Measurements from ENCODE around the gene OCIAD2.
"Not testable (repeated sequence)": the region's sequence is repeated elsewhere in the genome, so short reads cannot be mapped to it uniquely, and the experiment has no call there.

OCIAD2 gene

GRCh38 chr4:48862038-48862437, 44.5 kb downstream of the OCIAD2 start:
- TF ChIP-seq, protein P1, sequence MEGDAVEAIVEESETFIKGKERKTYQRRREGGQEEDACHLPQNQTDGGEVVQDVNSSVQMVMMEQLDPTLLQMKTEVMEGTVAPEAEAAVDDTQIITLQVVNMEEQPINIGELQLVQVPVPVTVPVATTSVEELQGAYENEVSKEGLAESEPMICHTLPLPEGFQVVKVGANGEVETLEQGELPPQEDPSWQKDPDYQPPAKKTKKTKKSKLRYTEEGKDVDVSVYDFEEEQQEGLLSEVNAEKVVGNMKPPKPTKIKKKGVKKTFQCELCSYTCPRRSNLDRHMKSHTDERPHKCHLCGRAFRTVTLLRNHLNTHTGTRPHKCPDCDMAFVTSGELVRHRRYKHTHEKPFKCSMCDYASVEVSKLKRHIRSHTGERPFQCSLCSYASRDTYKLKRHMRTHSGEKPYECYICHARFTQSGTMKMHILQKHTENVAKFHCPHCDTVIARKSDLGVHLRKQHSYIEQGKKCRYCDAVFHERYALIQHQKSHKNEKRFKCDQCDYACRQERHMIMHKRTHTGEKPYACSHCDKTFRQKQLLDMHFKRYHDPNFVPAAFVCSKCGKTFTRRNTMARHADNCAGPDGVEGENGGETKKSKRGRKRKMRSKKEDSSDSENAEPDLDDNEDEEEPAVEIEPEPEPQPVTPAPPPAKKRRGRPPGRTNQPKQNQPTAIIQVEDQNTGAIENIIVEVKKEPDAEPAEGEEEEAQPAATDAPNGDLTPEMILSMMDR (conservative IDR thresholded peaks at IDR 0.05; ENCODE audit: control insufficient read depth, insufficient read depth, low read depth, low read length), result no peak
- H3K4me3 ChIP-seq (ENCODE audit: control insufficient read depth, low read depth, low read length), result no peak overlapping the region
- DNase-seq (ENCODE audit: low read depth), result no peak

DNA sequence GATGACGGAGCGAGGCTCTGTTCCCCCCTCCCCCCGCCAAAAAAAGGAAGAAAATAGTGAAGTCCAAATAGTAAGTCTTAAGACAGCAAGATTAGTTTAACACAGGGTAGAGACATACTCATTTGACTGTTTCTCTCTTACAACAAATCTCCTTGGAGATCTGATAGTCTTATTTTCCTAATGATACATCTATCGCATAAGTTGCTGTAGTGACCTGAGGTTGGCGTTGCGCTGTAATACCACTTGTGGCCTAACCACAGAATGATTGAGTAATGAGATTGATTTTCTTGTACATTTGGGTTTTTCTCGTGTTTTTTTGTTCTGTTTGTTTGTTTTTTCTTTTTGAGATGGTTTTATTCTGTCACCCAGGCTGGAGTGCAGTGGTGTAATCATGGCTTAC, 48.4 kb downstream of the OCIAD2 start:
- H3K4me3 ChIP-seq (ENCODE audit: control insufficient read depth, low read depth, low read length), result no peak overlapping the region
- DNase-seq (ENCODE audit: low read depth), result peak; percentile 25
- TF ChIP-seq, protein P1 (conservative IDR thresholded peaks at IDR 0.05; ENCODE audit: control insufficient read depth, insufficient read depth, low read depth, low read length), result no peak

- no peak overlapping the region for H3K4me3 ChIP-seq (ENCODE audit: control insufficient read depth, low read depth, low read length)
- TF ChIP-seq, protein P1 (conservative IDR thresholded peaks at IDR 0.05; ENCODE audit: control insufficient read depth, insufficient read depth, low read depth, low read length), result no peak
- DNase-seq (ENCODE audit: low read depth), result no peak
These were observed 51.6 kb downstream of the OCIAD2 start for GRCh38 chr4:48854982-48855381.

GRCh38 chr4:48854395-48854683, 52.2 kb downstream of the OCIAD2 start:
- no peak for DNase-seq (ENCODE audit: low read depth)
- no peak overlapping the region for H3K4me3 ChIP-seq (ENCODE audit: control insufficient read depth, low read depth, low read length)
- TF ChIP-seq, protein P1 (conservative IDR thresholded peaks at IDR 0.05; ENCODE audit: control insufficient read depth, insufficient read depth, low read depth, low read length), result no peak

GRCh38 chr4:48853604-48854394, 52.8 kb downstream of the OCIAD2 start:
- TF ChIP-seq, protein P1 (conservative IDR thresholded peaks at IDR 0.05; ENCODE audit: control insufficient read depth, insufficient read depth, low read depth, low read length), result no peak
- H3K4me3 ChIP-seq (ENCODE audit: control insufficient read depth, low read depth, low read length), result no peak overlapping the region
- DNase-seq (ENCODE audit: low read depth), result no peak

DNA sequence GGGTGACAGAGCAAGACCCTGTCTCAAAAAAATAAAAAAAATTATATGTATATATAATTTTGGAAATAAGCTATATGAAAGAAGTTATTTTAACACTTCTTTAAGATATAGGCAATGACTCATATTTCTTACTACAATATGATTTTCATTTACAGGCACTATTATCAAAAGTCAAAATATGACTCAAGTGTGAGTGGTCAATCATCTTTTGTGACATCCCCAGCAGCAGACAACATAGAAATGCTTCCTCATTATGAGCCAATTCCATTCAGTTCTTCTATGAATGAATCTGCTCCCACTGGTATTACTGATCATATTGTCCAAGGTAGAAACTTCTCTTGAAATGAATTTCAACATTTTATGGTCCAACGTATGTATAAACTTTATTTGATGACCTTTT, 54.9 kb downstream of the OCIAD2 start:
- TF ChIP-seq, protein P1 (conservative IDR thresholded peaks at IDR 0.05; ENCODE audit: control insufficient read depth, insufficient read depth, low read depth, low read length), result no peak
- no peak overlapping the region for H3K4me3 ChIP-seq (ENCODE audit: control insufficient read depth, low read depth, low read length)
- DNase-seq (ENCODE audit: low read depth), result no peak

GRCh38 chr4:48848799-48849198, 57.8 kb downstream of the OCIAD2 start:
- H3K4me3 ChIP-seq (ENCODE audit: control insufficient read depth, low read depth, low read length); DNase-seq (ENCODE audit: low read depth): not testable (repeated sequence)

Measured in fibroblast of mammary gland (primary cell).